ENCODE results near the gene NSDHL.

GRCh38 chrX:152902502-152902820 lies 71.6 kb downstream of the NSDHL start:
- no peak for TF ChIP-seq CTCF (IDR thresholded peaks at IDR 0.05 in 8 of 11, conservative IDR thresholded peaks at IDR 0.05 in 3 of 11)
- TF ChIP-seq POLR2AphosphoS5 (IDR thresholded peaks at IDR 0.05), result no peak
- no peak for TF ChIP-seq POLR2A (IDR thresholded peaks at IDR 0.05)

Measured in spleen (tissue), 7 donors.